Limb (tissue), 2 donors: Measurements from ENCODE around the gene SURF4.

Experiments
- DNase-seq, 2 donors: peaks; one replicate each; pipeline ENCODE4 v3.0.0-alpha.2; 2016; ENCODE audit errors: extremely low spot score in 2 of 2

Gene SURF4

DNA sequence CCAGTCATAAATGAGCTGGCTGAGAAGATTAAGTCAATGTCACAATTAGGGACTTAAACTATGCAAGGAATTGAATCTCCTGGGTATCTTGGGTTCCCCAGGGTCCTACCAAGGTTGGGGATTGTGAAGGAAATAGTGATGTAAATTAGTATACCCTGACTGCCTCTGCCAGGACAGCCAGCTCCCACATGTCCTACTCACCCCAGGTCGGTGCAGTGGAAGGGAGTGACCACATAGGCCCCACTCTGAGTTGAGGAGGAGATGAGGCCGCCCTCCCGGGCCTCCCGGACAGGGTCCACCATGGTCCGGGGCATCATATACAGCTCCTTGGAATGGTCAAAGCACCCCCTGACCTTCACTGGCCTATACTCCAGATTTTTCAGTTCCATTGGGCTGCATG is 22.3 kb downstream of the SURF4 start:
- no peak for DNase-seq

DNA sequence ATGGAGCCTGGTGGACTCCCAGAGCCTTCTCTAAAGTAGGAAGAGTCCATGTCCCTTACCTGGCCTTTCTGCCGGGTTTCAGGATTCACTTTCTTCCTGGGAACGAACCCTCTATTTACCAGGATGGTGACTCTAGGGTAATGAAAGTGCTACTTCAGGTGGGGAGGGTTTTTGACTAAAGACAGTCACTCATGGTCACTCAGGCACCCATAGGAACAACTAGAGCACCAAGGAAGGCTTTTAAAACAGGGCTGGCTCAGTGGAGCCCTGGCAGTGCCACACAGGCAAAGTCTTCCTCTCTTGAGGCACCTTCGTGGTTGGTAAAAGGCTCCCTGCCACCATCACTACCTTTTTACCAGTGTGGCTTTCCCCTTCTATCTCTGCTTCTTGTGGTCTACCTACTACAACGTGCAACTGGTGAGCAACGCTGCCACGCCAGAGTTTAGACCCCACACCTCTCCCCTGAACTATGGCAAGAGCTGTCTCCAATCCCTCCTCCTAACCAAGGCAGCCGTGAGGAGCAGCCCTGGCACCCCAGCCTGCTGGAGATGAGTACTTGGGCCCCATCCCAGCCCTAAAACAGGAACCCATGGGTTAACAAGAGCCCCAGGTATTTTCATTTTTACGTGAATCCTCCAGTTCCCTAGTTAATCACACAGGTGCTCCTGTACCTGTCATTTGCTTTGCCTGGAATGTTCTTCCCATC is 23.1 kb downstream of the SURF4 start:
- no peak for DNase-seq

DNA sequence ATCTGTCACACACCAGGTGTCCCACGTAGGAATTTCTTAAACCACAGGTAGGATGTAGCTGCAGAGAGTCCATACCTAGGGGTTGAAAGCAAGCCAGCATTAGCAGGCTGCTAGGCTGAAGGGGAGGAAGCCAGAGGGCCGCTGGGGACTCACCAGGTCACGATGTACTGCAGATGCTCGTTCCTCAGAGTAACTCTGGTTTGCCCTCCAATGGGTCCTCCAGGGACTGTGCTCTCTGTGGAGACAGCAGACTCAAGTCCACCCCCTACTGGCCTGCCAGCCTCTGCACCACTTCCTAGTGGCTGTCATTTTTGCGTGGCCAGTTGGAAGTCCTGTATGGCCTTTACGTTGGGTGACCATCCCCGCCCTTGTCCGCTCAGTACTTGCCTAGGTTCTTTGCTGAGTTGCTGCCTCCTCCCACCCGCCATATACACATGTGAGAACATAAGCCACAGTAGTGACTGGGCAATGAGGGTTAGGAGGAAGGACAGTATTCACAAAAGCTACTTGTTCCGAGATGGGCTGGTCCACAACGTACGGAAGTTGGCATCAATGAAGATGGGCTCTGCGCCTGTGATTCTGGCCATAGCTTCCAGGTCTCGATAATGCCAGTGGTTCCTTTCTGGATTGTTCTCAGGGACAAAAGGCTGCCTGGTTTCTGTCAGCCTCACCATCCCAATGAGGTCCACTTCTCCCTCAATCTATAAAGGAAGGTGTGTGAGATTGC is 23.8 kb downstream of the SURF4 start:
- DNase-seq: no peak

DNA sequence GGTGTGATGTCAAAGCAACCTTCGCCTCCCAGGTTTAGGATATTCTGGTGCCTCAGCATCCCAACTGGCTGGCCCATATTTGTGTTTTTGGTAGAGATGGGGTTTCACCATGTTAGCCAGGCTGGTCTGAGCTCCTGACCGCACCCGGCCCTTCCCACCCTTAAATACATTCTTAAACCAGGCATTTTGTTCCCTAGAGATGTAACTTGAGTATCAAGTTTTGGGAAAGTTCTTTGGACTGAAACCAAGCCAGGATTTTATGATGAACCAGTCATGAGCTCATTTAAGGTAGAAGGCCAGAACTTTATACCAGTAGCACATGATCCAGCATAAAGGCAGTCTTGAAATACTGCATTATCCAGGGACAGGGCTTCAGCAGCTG is 24.3 kb downstream of the SURF4 start:
- DNase-seq: no peak

DNA sequence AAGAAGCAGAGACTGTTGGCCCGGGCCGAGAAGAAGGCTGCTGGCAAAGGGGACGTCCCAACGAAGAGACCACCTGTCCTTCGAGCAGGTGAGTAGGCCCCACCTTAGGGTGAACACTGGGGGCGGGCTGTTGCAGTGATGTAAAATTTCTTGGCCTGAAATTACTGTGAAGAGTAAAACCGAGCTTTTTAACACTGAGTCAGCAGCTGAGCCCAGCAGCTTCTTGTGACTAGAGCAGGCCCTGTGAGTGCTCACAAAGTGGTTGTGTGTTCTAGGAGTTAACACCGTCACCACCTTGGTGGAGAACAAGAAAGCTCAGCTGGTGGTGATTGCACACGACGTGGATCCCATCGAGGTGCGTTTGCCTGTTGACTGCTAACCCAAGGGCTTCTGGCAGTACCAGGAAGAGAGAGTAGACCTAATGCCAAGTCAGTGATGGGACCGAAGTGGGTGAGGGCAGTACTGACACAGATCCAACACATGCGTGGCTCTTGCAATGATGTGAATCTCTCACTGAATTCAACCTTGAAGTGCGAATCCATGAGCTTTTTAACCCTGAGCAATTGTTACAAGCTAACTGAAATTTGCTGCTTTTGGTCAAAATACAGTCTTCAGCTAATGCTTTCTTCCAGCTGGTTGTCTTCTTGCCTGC is 25.8 kb downstream of the SURF4 start:
- no peak for DNase-seq

DNA sequence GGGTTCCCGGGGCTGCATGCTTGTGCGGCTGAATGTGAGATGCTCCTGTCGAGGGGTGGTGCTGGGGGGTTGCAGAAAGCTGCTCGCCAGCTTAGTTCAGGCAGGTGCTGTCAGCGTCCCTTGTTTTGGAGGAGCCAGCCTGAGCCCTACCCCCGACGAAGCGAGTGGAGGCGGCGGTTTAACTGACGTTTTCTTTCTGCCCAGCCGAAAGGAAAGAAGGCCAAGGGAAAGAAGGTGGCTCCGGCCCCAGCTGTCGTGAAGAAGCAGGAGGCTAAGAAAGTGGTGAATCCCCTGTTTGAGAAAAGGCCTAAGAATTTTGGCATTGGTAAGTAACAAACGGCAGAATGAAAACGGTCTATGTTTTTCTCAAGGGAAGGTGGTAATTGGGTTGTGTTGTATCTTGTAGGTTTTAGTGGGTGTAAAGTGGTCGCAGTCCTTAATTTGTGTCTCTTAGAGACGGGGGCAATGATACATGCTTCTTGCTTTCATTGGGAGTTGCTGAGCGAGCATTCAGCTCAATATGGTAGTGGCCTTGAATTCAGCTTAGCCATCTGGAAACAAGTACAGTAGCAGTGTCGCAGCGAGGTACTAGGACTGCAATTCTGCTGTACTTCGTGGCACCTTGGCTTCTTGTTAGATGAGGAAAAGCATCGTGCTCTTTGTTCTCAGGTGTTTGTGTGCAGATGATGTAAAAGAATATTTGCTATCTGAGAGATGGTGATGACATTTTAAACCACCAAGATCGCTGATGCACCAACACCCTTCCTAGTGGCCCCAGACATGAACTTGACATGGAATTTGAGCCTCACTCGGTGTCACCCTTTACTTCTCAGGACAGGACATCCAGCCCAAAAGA is 26.9 kb downstream of the SURF4 start:
- no peak for DNase-seq

DNA sequence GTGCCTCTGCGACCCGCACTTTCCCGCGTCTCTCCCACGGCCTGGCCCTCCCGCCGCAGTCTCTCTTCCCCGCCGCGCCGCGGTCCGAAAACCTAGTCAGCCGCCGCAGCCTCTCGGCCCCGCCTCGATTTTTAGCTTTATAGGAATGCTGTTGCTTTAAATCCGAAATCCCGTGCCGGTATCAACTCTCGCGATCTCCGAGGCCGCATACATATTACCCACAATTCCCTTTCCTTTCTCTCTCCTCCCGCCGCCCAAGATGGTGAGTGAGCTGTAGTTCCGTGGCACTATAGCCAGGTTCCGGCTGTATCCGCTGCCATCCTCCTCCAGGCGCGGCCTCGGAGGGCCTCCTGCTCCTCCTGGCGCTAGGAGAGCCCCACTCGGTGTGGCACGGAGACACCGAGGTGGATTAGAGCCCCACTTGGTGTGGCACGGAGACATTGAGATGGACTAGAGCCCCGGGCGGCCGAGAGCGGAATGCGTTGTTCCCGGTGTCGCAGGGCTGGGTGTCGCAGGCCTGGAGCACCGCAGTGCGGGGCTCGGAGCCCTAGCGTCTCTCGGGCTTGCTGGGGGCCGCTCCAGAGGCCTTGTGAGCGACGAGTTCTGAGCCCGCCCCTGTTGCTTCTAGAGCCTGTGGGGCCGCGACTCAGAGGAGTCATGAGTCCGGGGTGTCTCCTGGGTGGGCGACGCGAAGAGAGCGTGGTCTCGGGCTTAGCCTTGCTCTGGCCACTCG is 27.7 kb downstream of the SURF4 start, which contains the start of the genes MED22 and RPL7A:
Gene MED22 (minus strand): TSS at position 147 of the 733 bp plus-strand sequence. CDS start 1,469 bp downstream, outside the sequence.
Gene RPL7A (plus strand): TSS at position 234 of the 733 bp plus-strand sequence. CDS start 26 bp downstream, at position 260.
- DNase-seq: peak; percentile 94 to 96

DNA sequence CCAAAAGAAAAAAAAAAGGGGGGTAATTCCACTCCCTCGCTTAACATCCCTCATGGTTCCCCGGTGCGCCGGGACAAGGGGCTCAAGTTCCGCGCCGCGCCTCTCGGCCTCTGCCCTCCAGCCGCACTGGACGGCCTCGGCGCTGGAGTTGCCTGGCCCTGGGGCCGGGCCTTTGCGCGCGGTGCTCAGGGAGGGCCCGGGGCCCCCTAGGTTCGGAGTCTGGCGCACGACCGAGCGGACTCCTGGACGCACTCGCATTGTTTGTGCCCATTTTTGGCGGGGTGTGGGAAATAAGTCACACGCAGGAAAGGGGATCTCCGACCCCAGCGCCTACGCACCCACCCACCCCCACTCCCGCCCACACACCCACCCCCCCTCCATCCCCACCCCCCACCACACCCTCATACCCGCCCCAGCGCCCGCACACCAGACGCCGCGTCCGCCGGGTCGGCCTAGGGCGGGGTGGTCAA is 28.3 kb downstream of the SURF4 start:
- no peak for DNase-seq

DNA sequence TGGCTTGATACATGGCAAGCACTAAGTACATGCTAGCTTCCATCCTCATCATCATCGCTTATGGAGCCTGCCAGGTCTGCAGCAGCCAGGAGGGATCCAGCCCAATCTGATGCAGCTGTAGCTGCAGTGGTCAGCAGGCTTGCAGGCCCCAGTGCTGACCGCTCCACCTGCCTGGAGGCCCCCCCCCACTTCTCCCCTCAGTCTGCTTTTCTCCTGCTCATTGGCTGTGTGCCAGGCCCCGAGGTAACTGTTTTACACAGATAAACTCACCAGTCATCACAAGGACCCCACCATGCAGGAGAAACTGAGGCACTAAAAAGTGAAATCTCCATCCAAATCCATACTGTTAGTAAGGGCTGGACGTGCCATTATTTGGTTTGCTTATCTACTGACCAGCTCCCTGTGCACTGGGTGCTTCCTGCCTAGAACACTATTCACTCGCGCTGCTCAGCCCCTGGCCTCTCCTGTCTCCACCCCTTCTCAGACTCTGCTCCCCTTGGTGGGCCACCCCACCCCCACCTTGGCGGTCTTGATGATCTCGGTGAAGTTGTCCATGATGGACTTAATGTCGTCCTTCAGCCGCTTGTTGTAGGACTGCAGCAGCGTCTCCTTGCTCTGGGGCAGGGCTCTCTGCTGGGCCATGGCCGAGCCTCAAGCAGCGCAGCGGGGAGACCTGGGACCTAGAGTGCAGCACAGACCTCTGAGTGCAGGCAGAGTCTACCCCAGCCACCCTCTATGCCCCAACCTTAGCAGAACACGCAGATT is 29.7 kb downstream of the SURF4 start:
- DNase-seq: no peak

DNA sequence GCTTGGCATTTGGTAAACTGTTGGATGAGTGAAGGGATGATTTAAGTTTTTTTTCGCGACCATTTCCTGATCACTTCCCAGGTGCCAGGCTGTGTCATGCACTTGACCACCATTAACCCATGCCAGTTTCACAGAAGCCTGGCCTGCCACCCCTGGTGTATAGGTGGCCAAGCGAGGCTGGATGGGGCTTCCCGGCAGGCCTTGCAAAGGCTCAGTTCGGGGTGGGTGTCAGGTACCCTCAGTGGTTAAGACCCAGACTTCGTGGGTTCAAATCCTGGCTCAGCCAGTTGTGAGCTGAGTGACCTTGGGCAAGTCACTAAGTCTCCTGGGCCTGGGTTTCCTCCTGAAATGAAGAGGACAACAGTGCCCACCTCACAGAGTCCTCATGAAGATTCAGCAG is 30.3 kb downstream of the SURF4 start:
- no peak for DNase-seq

DNA sequence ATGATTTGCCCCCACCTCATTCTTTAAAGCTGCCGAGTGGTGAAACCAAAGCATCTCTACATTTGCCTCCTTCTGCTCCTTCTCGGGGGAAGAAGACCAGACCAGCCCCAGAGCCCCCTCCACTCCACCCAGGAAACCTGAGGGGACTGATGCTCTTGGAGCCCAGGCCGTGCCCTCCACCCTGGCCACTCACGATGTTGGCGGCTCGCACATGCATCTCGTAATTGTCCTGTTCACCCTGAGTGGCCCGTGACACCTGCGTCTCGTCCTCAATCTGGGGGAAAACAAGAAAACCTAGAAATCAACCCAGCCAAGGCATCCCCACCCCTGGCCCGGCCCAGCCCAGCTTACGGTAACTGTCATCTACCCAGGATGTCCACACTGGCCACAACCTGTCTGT is 30.9 kb downstream of the SURF4 start:
- no peak for DNase-seq

DNA sequence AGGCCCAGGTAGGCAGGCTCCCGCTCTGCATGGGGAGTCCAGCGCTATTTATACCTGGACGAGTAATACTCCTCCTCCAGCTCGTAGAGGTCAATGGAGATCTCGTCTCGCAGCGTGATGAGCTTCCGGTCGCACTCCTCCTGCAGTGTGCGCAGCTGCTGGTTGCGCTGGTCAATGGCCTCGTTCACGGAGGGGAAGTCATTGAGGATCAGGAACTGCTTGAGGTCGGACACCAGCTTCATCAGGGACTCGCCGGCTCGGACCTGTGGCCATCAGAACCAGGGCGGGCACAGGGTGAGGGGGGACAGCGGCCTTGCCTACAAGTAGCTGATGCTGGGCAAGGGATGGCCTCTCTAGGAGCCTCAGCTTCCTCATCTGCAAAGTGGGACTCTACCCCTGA is 31.8 kb downstream of the SURF4 start:
- no peak for DNase-seq

DNA sequence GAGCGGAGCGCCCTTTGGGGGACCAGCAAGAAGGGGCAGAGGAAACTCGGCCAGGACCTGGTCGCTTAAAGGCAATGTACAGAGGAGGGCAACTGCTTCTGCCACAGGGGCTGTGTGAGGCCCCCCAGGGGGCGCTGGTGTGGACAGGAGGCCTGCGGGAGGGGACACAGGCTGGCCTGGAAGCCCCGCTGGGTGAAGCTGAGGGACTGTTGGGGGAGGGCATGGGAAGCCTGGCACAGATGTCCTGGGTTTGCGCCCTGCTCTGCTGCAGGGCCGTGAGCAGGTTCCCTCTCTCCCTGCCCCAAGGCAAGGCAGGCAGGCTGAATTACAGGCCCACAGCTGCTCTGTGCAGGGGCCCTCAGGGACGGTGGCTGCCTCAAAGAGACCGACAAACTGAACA is 33.3 kb downstream of the SURF4 start:
- no peak for DNase-seq

DNA sequence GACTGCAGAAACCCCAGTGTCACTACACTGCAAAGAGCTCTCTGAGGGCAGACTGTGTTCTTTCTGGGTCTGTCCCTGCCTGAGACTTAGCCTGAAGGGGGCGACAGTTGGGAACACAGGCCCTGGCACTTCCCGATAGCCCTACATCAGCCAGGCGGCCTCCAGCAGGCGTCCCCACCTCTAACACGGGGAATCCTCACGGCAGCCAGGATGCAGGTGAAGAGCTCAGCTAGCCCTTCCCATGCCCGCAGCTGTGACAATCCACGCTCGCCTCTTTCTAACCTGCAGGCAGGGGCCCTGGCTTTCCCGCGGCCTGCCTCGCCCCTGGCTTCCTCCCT is 33.8 kb downstream of the SURF4 start:
- no peak for DNase-seq

DNA sequence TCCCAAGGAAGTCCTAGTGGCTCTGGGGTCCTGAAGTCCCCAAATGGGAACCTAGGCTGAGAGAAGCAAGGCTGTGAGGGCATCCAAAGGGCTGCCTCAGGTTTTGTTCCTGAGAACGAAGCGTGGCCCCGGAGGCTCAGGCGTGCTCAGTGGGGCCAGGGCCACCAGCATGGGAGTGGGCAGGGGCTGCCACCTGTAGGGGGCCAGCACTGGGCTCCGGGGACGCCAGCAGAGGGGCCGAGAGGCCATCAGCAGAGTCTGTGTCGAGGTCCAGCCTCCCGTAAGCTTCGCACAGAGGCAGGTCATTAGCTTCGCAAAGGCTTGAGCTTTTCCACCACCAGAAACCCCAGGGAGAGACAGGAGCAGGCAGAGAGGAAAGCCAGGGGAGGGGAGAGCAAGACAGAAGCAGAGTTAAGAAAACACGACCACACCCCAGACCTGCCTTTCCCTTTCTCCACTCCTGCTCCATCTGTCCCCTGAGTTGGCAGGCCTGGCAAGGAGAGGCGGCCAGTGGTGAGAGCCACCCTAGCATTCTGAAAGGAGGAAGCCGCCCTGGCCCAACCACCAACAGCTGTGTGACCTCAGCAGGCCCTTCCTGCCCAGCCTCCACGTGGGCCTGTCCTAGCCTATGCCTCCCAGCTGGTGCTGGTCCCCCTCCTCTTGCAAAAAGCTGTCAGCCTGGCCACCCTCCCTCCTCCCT is 34.3 kb downstream of the SURF4 start:
- DNase-seq: no peak

DNA sequence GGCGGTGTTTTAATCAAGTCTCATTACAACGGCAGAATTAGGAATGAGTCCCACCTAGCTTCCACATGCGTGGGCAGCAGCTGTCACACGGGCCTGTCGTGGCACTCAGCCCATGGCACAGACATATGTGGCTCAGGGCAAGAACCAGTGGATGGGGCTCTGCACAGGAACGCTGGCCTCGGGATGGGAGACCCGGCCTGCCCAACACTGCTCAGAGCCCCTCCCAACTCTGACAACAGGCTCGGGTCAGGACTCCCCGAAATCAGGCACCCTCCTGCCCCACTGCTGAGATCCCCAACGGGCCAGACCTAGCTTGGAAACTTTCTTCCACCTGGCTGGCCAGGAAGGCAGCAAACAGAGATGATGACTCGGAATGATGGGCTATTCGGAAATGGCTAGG is 34.9 kb downstream of the SURF4 start:
- no peak for DNase-seq

DNA sequence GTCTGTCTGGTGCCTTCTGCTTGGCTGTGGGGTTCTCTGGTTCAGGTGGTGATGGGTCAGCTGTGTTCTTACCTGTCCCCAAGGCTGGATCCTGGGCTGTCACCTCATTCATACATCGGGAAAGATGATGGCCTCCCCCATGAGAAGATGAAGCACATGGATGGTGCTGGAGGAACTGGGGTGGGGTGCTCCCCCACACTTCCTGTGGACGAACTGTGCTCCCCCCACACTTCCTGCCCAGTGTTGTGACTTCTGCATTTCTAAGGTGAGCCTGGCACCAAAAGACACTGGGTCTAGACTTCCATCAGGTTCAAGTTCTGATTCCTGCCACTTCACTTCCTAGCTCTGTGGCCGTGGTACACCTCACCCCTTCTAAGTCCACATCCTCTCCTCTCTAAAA is 35.6 kb downstream of the SURF4 start:
- no peak for DNase-seq

DNA sequence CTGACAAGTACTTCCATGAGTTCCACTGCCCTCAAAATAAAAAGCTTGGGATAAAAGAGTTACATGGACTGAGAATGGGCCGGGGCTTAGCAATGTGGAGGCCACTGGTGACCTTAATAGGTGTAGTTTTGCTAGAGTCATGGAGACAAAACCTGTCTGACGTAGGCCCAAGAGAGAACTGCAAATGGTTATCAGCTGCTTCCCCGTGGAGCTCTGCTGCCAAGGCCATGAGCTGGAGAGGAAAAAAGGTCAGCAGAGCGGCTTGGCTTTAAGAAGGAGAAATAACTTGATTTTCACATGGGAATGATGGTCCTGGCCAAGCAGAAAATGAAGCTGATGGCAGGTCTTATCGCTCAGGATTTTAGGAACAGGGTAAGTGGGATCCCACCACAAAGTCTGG is 36.2 kb downstream of the SURF4 start:
- DNase-seq: no peak
